Dermis blood vessel endothelial cell (primary cell): ENCODE data around the gene MAPK12. TPM values are rescaled to one million over a fixed set of nuclear protein-coding genes. Genes with fewer than 3 reads are reported as not detected.
A peak's percentile ranks its signal among the peaks of the same experiment; 100 is the strongest.
"Not testable (repeated sequence)": the region's sequence is repeated elsewhere in the genome, so short reads cannot be mapped to it uniquely, and the experiment has no call there.

Experiments
- DNase-seq: peaks from one replicate; pipeline ENCODE4 v3.0.0; 2010
- total RNA-seq: library from RNA; depleted of rRNA; stranded (reverse); fragments of >200 nt; gene quantifications from 2 replicates; pipeline ENCODE4 v1.2.3, GENCODE V29; 2014

The MAPK12 gene
- total RNA-seq, 1 donor from 2014 or later = 118 TPM

GRCh38 chr22:50281957-50282356 is 20.5 kb upstream of the MAPK12 start:
- DNase-seq = no peak

GRCh38 chr22:50281384-50281760 is 19.9 kb upstream of the MAPK12 start:
- DNase-seq = no peak

GRCh38 chr22:50280708-50281383 is 19.4 kb upstream of the MAPK12 start:
- no peak for DNase-seq

GRCh38 chr22:50280022-50280707 is 18.7 kb upstream of the MAPK12 start:
- no peak for DNase-seq

GRCh38 chr22:50278956-50279619 is 17.6 kb upstream of the MAPK12 start:
- no peak for DNase-seq

- DNase-seq = no peak
These were observed 17.0 kb upstream of the MAPK12 start for GRCh38 chr22:50278461-50278860.

- DNase-seq = no peak
These were observed 16.3 kb upstream of the MAPK12 start for GRCh38 chr22:50277761-50278160.

GRCh38 chr22:50276143-50276542 is 14.7 kb upstream of the MAPK12 start:
- DNase-seq = peak; percentile 79

- no peak for DNase-seq
These were observed 13.9 kb upstream of the MAPK12 start for GRCh38 chr22:50275181-50276055.

GRCh38 chr22:50274771-50275170 is 13.3 kb upstream of the MAPK12 start:
- DNase-seq = no peak

- DNase-seq = peak; percentile 75
These were observed 12.8 kb upstream of the MAPK12 start for GRCh38 chr22:50274311-50274710.

- not testable (repeated sequence) for DNase-seq
These were observed 12.3 kb upstream of the MAPK12 start for GRCh38 chr22:50273781-50274180.

- not testable (repeated sequence) for DNase-seq
These were observed 11.9 kb upstream of the MAPK12 start for GRCh38 chr22:50273352-50273751.

- DNase-seq = no peak
These were observed 10.7 kb upstream of the MAPK12 start for GRCh38 chr22:50272044-50272802.

GRCh38 chr22:50271519-50271970 is 10.1 kb upstream of the MAPK12 start:
- peak; percentile 71 for DNase-seq

- peak; percentile 71 for DNase-seq
These were observed 9.3 kb upstream of the MAPK12 start for GRCh38 chr22:50270666-50271394.

- DNase-seq = peak; percentile 73
These were observed 8.6 kb upstream of the MAPK12 start, which contains the start of gene MAPK11 for GRCh38 chr22:50269970-50270665. TSS of gene MAPK11 (minus strand) at chr22:50270380. CDS start at chr22:50270292, 88 bp downstream.

- no peak for DNase-seq
These were observed 8.1 kb upstream of the MAPK12 start for GRCh38 chr22:50269573-50269969.

GRCh38 chr22:50268655-50269113 is 7.2 kb upstream of the MAPK12 start:
- peak; percentile 34 for DNase-seq
